Esophagus muscularis mucosa (tissue), 4 donors: Measurements from ENCODE around the gene GASK1B. TPM values are rescaled to one million over a fixed set of nuclear protein-coding genes. Genes with fewer than 3 reads are reported as not detected.
A peak's percentile ranks its signal among the peaks of the same experiment; 100 is the strongest.

Experiments
- DNase-seq: peaks from one replicate; pipeline ENCODE4 v3.0.0-alpha.2; 2017; ENCODE audit errors: extremely low spot score
- H3K27ac ChIP-seq, 4 donors: fragments of 200-600 bp; sonication (generic); replicated peaks in 1 of 4; 1 replicate in 3 of 4; 2 replicates in 1 of 4; pipeline ENCODE4 v1.5.1; 2016 to 2019; ENCODE audit warnings: mild to moderate bottlenecking in 1 of 4
- H3K27me3 ChIP-seq, 4 donors: fragments of 200-600 bp; sonication (generic); one replicate each; pipeline versions ENCODE4 v1.5.1 to v1.6.0; 2016 to 2019
- H3K36me3 ChIP-seq, 4 donors: fragments of 200-600 bp; sonication (generic); one replicate each; pipeline ENCODE4 v1.5.1; 2016 to 2019
- H3K4me1 ChIP-seq, 4 donors: fragments of 200-600 bp; sonication (generic); one replicate each; pipeline ENCODE4 v1.5.1; 2016 to 2019
- H3K4me3 ChIP-seq, 4 donors: fragments of 200-600 bp; sonication (generic); 1 replicate in 2 of 4; 2 replicates in 2 of 4; pipeline ENCODE4 v1.5.1; 2016 to 2019; ENCODE audit warnings: mild to moderate bottlenecking in 4 of 4, moderate library complexity in 1 of 4
- H3K9me3 ChIP-seq, 4 donors: fragments of 200-600 bp; sonication (generic); 1 replicate in 3 of 4; 2 replicates in 1 of 4; pipeline ENCODE4 v1.5.1; 2016 to 2019
- CTCF ChIP-seq, 3 experiments: fragments of 200-600 bp in 2 of 3; fragments of 450-650 bp in 1 of 3; sonication (generic) in 2 of 3; IDR thresholded peaks; one replicate each; pipeline ENCODE4 v1.5.1; 2017 to 2019; ENCODE audit warnings: antibody characterized with exemption in 3 of 3, mild to moderate bottlenecking in 2 of 3, moderate library complexity in 1 of 3
- EP300 ChIP-seq: sonication (generic); formaldehyde crosslinking; IDR thresholded peaks from one replicate; pipeline ENCODE4 v1.6.1; 2017; ENCODE audit warnings: antibody characterized with exemption
- POLR2A ChIP-seq: fragments of 450-650 bp; IDR thresholded peaks from one replicate; pipeline ENCODE4 v1.6.1; 2017; ENCODE audit warnings: antibody characterized with exemption, moderate library complexity, mild to moderate bottlenecking, low read depth
- POLR2AphosphoS5 ChIP-seq, 2 donors: sonication (generic); formaldehyde crosslinking; IDR thresholded peaks; one replicate each; pipeline ENCODE4 v1.6.1; 2017; ENCODE audit warnings: antibody characterized with exemption in 2 of 2
- WGBS: methylation state at CpG from one replicate; pipeline ENCODE4 v1.1.5; 2018; 5-methylcytosine and 5-hydroxymethylcytosine counted together
- intact Hi-C: fragments of 100-400 bp; cut with DNase I; formaldehyde crosslinking; loops from one replicate; pipeline ENCODE4 v1.15.1; 2023
- total RNA-seq, 4 donors: library from RNA; depleted of rRNA; stranded (reverse); fragments of >200 nt; gene quantifications; one replicate each; pipeline versions ENCODE4 v1.1.0 to v1.2.1, GENCODE V29; 2016

Gene GASK1B
- 10 to 100 TPM; 27.5 to 45.9 (median 32.4) TPM for total RNA-seq

GRCh38 chr4:158172261-158173258 is at the start of gene GASK1B:
Gene GASK1B, minus strand, starts transcription at chr4:158173025. Its CDS starts 1,650 bp downstream, at chr4:158171375.
- Histone ChIP-seq H3K9me3 (no peaks in the 10 kb centered on the region), H3K36me3 (no peaks in the 10 kb centered on the region), H3K4me1 (peaks cover 24 to 48% (median 34%) of the 10 kb centered on the region in 4 donors), H3K27me3 (no peaks in the 10 kb centered on the region), H3K4me3 (peak within 1 kb of the TSS; percentile 52 to 56 (median 54)), H3K27ac (peak within 1 kb of the TSS; percentile 58 to 79 (median 74))
- no peak for DNase-seq
- intact Hi-C loops: loop anchor here (2.0 to 10.0 kb wide), 2 partner anchors 180 to 958 kb away; no protein-coding TSS in a partner anchor
- TF ChIP-seq POLR2A (no peak), CTCF (IDR thresholded peaks at IDR 0.05) (peak; percentile 65 to 69 (median 65))
- WGBS: 13% methylated on average over 12 of the region's 12 CpGs

- no peak for DNase-seq
- Histone ChIP-seq H3K27me3 (no peaks in the 10 kb centered on the region), H3K27ac (no peak overlapping the region), H3K36me3 (peaks cover 0 to 17% (median 0%) of the 10 kb centered on the region in 4 donors), H3K4me1 (peaks cover 0 to 5% (median 2%) of the 10 kb centered on the region in 4 donors), H3K4me3 (no peak overlapping the region), H3K9me3 (no peaks in the 10 kb centered on the region)
- WGBS: 86% methylated on average over 1 of the region's 1 CpG
- intact Hi-C loops: no loop called here
- TF ChIP-seq POLR2AphosphoS5 (IDR thresholded peaks at IDR 0.05): no peak
- no peak for TF ChIP-seq POLR2A
- no peak for TF ChIP-seq CTCF (IDR thresholded peaks at IDR 0.05)
- no peak for TF ChIP-seq EP300
These were observed 46.8 kb upstream of the GASK1B start for GRCh38 chr4:158219623-158220022.

GRCh38 chr4:158217763-158218162 is 44.9 kb upstream of the GASK1B start:
- Histone ChIP-seq H3K4me1 (peaks cover 0 to 5% (median 2%) of the 10 kb centered on the region in 4 donors), H3K4me3 (no peak overlapping the region), H3K9me3 (no peaks in the 10 kb centered on the region), H3K36me3 (peaks cover 0 to 10% (median 0%) of the 10 kb centered on the region in 4 donors), H3K27me3 (no peaks in the 10 kb centered on the region), H3K27ac (no peak overlapping the region)
- intact Hi-C loops: no loop called here
- TF ChIP-seq POLR2AphosphoS5 (IDR thresholded peaks at IDR 0.05) (no peak), CTCF (IDR thresholded peaks at IDR 0.05) (no peak), POLR2A (no peak), EP300 (no peak)
- DNase-seq: no peak
- WGBS: 72% methylated on average over 5 of the region's 5 CpGs

- Histone ChIP-seq H3K27me3 (no peaks in the 10 kb centered on the region), H3K27ac (no peak overlapping the region), H3K4me1 (peaks cover 8 to 13% (median 10%) of the 10 kb centered on the region in 4 donors), H3K36me3 (peaks cover 0 to 4% (median 0%) of the 10 kb centered on the region in 4 donors), H3K4me3 (no peak overlapping the region), H3K9me3 (no peaks in the 10 kb centered on the region)
- intact Hi-C loops: no loop called here
- TF ChIP-seq CTCF (IDR thresholded peaks at IDR 0.05): no peak
- no peak for TF ChIP-seq POLR2AphosphoS5 (IDR thresholded peaks at IDR 0.05)
- TF ChIP-seq POLR2A: no peak
- no peak for TF ChIP-seq EP300
- WGBS: 73% methylated on average over 1 of the region's 1 CpG
- DNase-seq: no peak
These were observed 42.0 kb upstream of the GASK1B start for GRCh38 chr4:158214856-158215255.
